IMR-90 (cell line): ENCODE measurements around the gene ITPKC. TPM values are rescaled to one million over a fixed set of nuclear protein-coding genes. Genes with fewer than 3 reads are reported as not detected.

Source experiments
- ATAC-seq: fragments of 200-7000 bp; cut with Tn5 transposase; 2 replicates; pipeline ENCODE4 v1.9.1; 2020; ENCODE audit warnings: low read depth, mild to moderate bottlenecking, moderate library complexity
- BruUV-seq: library from RNA; stranded (reverse); fragments of 400-500 nt; replicated peaks from 2 replicates; lab custom pipeline; 2021; lab: Mats Ljungman, UMichigan
- CTCF ChIA-PET: fragments of 300-600 bp; formaldehyde crosslinking; extraction: SDS; loops from one replicate; lab custom pipeline; 2021; ENCODE audit warnings: antibody characterized with exemption; lab: Yijun Ruan, JAX
- POLR2A ChIA-PET: fragments of 300-600 bp; sonication (Branson Sonifier 250); formaldehyde crosslinking; loops from one replicate; lab custom pipeline; 2022; ENCODE audit warnings: antibody characterized with exemption; ENCODE audit not compliant: unreplicated experiment; lab: Charles Lee
- DNase-seq: peaks from one replicate; pipeline ENCODE4 v3.0.0; 2013
- H2AFZ ChIP-seq: replicated peaks from 2 replicates; pipeline ENCODE3; 2013; ENCODE audit warnings: low read length, mild to moderate bottlenecking; ENCODE audit not compliant: poor library complexity
- H2AK5ac ChIP-seq: 2 replicates; pipeline ENCODE4 v1.6.1; 2013; ENCODE audit warnings: low read depth, low read length, inconsistent platforms
- H2AK9ac ChIP-seq: replicated peaks from 2 replicates; pipeline ENCODE3; 2013; ENCODE audit warnings: mild to moderate bottlenecking, low read depth, low read length, moderate library complexity; ENCODE audit not compliant: poor library complexity
- H2BK120ac ChIP-seq: 2 replicates; pipeline ENCODE4 v1.6.1; 2013; ENCODE audit warnings: low read depth, low read length, inconsistent platforms
- H2BK15ac ChIP-seq: 3 replicates; pipeline ENCODE4 v1.6.1; 2013; ENCODE audit warnings: low read depth, low read length, inconsistent platforms
- H2BK20ac ChIP-seq: 2 replicates; pipeline ENCODE4 v1.6.1; 2013; ENCODE audit warnings: low read depth, mild to moderate bottlenecking, inconsistent platforms, low read length, moderate library complexity
- H2BK5ac ChIP-seq: 2 replicates; pipeline ENCODE4 v1.6.1; 2013; ENCODE audit warnings: mild to moderate bottlenecking, low read depth, low read length, inconsistent platforms; ENCODE audit not compliant: poor library complexity, severe bottlenecking
- H3K14ac ChIP-seq: replicated peaks from 2 replicates; pipeline ENCODE4 v1.6.1; 2013; ENCODE audit warnings: low read depth, low read length, inconsistent platforms
- H3K18ac ChIP-seq: 2 replicates; pipeline ENCODE4 v1.6.1; 2013; ENCODE audit warnings: low read depth, low read length, control low read depth
- H3K23ac ChIP-seq: 2 replicates; pipeline ENCODE4 v1.6.1; 2013; ENCODE audit warnings: low read depth, low read length, inconsistent platforms
- H3K27ac ChIP-seq: 2 replicates; pipeline ENCODE4 v1.5.1; 2013; ENCODE audit warnings: mild to moderate bottlenecking, control low read depth, low read length; ENCODE audit not compliant: insufficient read depth
- H3K27me3 ChIP-seq: 2 replicates; pipeline ENCODE4 v1.6.1; 2013; ENCODE audit warnings: low read length; ENCODE audit not compliant: control insufficient read depth, insufficient read depth
- H3K36me3 ChIP-seq: 2 replicates; pipeline ENCODE4 v1.6.1; 2013; ENCODE audit warnings: low read length, mixed read lengths; ENCODE audit not compliant: control insufficient read depth, insufficient read depth
- H3K4ac ChIP-seq: 2 replicates; pipeline ENCODE4 v1.6.1; 2013; ENCODE audit warnings: low read depth, low read length, inconsistent platforms
- H3K4me1 ChIP-seq: 2 replicates; pipeline ENCODE4 v1.6.1; 2013; ENCODE audit warnings: low read length, mixed read lengths; ENCODE audit not compliant: control insufficient read depth, insufficient read depth
- H3K4me2 ChIP-seq: 2 replicates; pipeline ENCODE4 v1.6.1; 2013; ENCODE audit warnings: low read depth, mild to moderate bottlenecking, control low read depth, low read length, moderate library complexity
- H3K4me3 ChIP-seq: 2 replicates; pipeline ENCODE4 v1.5.1; 2013; ENCODE audit warnings: low read depth, mild to moderate bottlenecking, control low read depth, low read length, moderate library complexity; ENCODE audit not compliant: insufficient read depth
- H3K56ac ChIP-seq: 2 replicates; pipeline ENCODE4 v1.6.1; 2013; ENCODE audit warnings: low read length, inconsistent platforms; ENCODE audit not compliant: insufficient read depth; ENCODE audit errors: extremely low read depth
- H3K79me1 ChIP-seq, 2 experiments: 2 replicates each; pipeline ENCODE4 v1.6.1; 2013; ENCODE audit warnings: low read length in 2 of 2, inconsistent platforms in 1 of 2, low read depth in 1 of 2
- H3K9ac ChIP-seq: 2 replicates; pipeline ENCODE4 v1.6.1; 2013; ENCODE audit warnings: low read depth, low read length, control low read depth
- H3K9me1 ChIP-seq: 2 replicates; pipeline ENCODE4 v1.6.1; 2013; ENCODE audit warnings: low read length, inconsistent platforms; ENCODE audit not compliant: insufficient read depth
- H3K9me3 ChIP-seq: 2 replicates; pipeline ENCODE4 v1.6.1; 2013; ENCODE audit warnings: low read length; ENCODE audit not compliant: control insufficient read depth, insufficient read depth
- H4K20me1 ChIP-seq: 2 replicates; pipeline ENCODE4 v1.6.1; 2013; ENCODE audit warnings: low read length, inconsistent platforms; ENCODE audit not compliant: insufficient read depth
- H4K5ac ChIP-seq: 2 replicates; pipeline ENCODE4 v1.6.1; 2013; ENCODE audit warnings: mild to moderate bottlenecking, low read depth, low read length, control low read depth
- H4K8ac ChIP-seq, 2 experiments: 2 replicates each; pipeline ENCODE4 v1.6.1; 2013; ENCODE audit warnings: low read depth in 2 of 2, low read length in 2 of 2, control low read depth in 1 of 2, inconsistent platforms in 1 of 2
- H4K91ac ChIP-seq: 2 replicates; pipeline ENCODE4 v1.6.1; 2013; ENCODE audit warnings: low read depth, low read length, inconsistent platforms; ENCODE audit not compliant: insufficient read depth
- BHLHE40 ChIP-seq: fragments of 150-350 bp; IDR thresholded peaks from 2 replicates; pipeline ENCODE4 v1.6.1; 2016; ENCODE audit warnings: mild to moderate bottlenecking, low read depth, low read length
- CEBPB ChIP-seq: IDR thresholded peaks from 2 replicates; pipeline ENCODE4 v1.6.1; 2012; ENCODE audit warnings: low read depth, low read length, improper control_type of control experiment
- CHD1 ChIP-seq: IDR thresholded peaks from 2 replicates; pipeline ENCODE4 v1.6.1; 2012; ENCODE audit warnings: low read depth, low read length, improper control_type of control experiment
- CTCF ChIP-seq: conservative IDR thresholded peaks from 2 replicates; pipeline ENCODE4 v1.5.1; 2012; ENCODE audit warnings: mild to moderate bottlenecking, low read depth, low read length, improper control_type of control experiment
- ELK1 ChIP-seq: fragments of 150-350 bp; IDR thresholded peaks from 2 replicates; pipeline ENCODE4 v1.6.1; 2016; ENCODE audit warnings: low read depth, mild to moderate bottlenecking, low read length, moderate library complexity, borderline replicate concordance
- FOS ChIP-seq: fragments of 150-350 bp; IDR thresholded peaks from 2 replicates; pipeline ENCODE4 v1.6.1; 2016; ENCODE audit warnings: low read depth, low read length
- MAFK ChIP-seq: IDR thresholded peaks from 2 replicates; pipeline ENCODE4 v1.6.1; 2012; ENCODE audit warnings: low read depth, low read length, improper control_type of control experiment
- MAZ ChIP-seq: IDR thresholded peaks from 2 replicates; pipeline ENCODE4 v1.6.1; 2012; ENCODE audit warnings: low read depth, mild to moderate bottlenecking, low read length, improper control_type of control experiment, moderate library complexity, borderline replicate concordance
- MXI1 ChIP-seq: IDR thresholded peaks from 2 replicates; pipeline ENCODE4 v1.6.1; 2012; ENCODE audit warnings: low read depth, mild to moderate bottlenecking, low read length, moderate library complexity, borderline replicate concordance
- NFE2L2 ChIP-seq: fragments of 150-350 bp; IDR thresholded peaks from 2 replicates; pipeline ENCODE4 v1.6.1; 2016; ENCODE audit warnings: low read depth, mild to moderate bottlenecking, low read length
- POLR2A ChIP-seq: IDR thresholded peaks from 2 replicates; pipeline ENCODE4 v1.6.1; 2012; ENCODE audit warnings: mild to moderate bottlenecking, low read depth, low read length
- RAD21 ChIP-seq: IDR thresholded peaks from 2 replicates; pipeline ENCODE4 v1.6.1; 2012; ENCODE audit warnings: low read length, improper control_type of control experiment
- RCOR1 ChIP-seq: IDR thresholded peaks from 2 replicates; pipeline ENCODE4 v1.6.1; 2012; ENCODE audit warnings: mild to moderate bottlenecking, low read length, improper control_type of control experiment; ENCODE audit not compliant: insufficient replicate concordance
- RFX5 ChIP-seq: IDR thresholded peaks from 2 replicates; pipeline ENCODE4 v1.8.0; 2012; ENCODE audit warnings: low read depth, mild to moderate bottlenecking, low read length, moderate library complexity
- SMC3 ChIP-seq: fragments of 150-350 bp; IDR thresholded peaks from 2 replicates; pipeline ENCODE4 v1.6.1; 2016; ENCODE audit warnings: low read depth, mild to moderate bottlenecking, antibody characterized with exemption, low read length, moderate library complexity
- USF2 ChIP-seq: fragments of 150-350 bp; IDR thresholded peaks from 2 replicates; pipeline ENCODE4 v1.6.1; 2017; ENCODE audit warnings: mild to moderate bottlenecking, antibody characterized with exemption, low read length, low read depth
- WGBS, 2 experiments: methylation state at CpG; one replicate each; pipeline versions ENCODE4 v1.1.5 to v1.1.7; 2013; ENCODE audit warnings: missing lambda C conversion rate in 2 of 2; ENCODE audit not compliant: insufficient read length in 1 of 2; ENCODE audit errors: extremely low coverage in 2 of 2; 5-methylcytosine and 5-hydroxymethylcytosine counted together
- dilution Hi-C: fragments of 300-500 bp; cut with HindIII; formaldehyde crosslinking; loops from one replicate; pipeline ENCODE4 v1.14.3; 2018; ENCODE audit warnings: low sequenced_read_pairs; ENCODE audit not compliant: unreplicated experiment
- in situ Hi-C: fragments of 300-500 bp; cut with MboI; formaldehyde crosslinking; loops from 3 replicates; pipeline ENCODE4 v1.14.3; 2019; ENCODE audit warnings: low sequenced_read_pairs, inconsistent platforms, mixed read lengths
- intact Hi-C: fragments of 100-400 bp; cut with micrococcal nuclease; formaldehyde crosslinking; loops from 2 replicates; pipeline ENCODE4 v1.10.0; 2022
- polyA plus RNA-seq, 3 experiments: library from polyadenylated mRNA; depleted of rRNA; stranded (reverse); fragments of >200 nt; gene quantifications; 2 replicates each; pipeline ENCODE4 v1.2.3, GENCODE V29; 2012; ENCODE audit warnings: low replicate concordance in 1 of 3
- total RNA-seq: library from RNA; depleted of rRNA; stranded (reverse); fragments of >200 nt; gene quantifications from 2 replicates; pipeline ENCODE4 v1.2.3, GENCODE V29; 2012

ITPKC gene
- total and polyA plus RNA-seq, 2 of the 4 experiments (the other 2 are of a cell fraction) = 7.7 to 9.4 TPM

- ATAC-seq = no peak
- Histone ChIP-seq H3K79me1 (peaks cover 0 to 4% of the 10 kb centered on the region in 2 experiments; a peak in 1 of 4 replicates), H3K56ac (no peak overlapping the region), H3K4ac (no peak overlapping the region), H3K27me3 (no peaks in the 10 kb centered on the region), H3K9me1 (peaks cover 7% of the 10 kb centered on the region; the same call in 1 of the 2 replicates), H2BK20ac (no peak overlapping the region), H3K9me3 (no peaks in the 10 kb centered on the region), H2BK120ac (no peak overlapping the region), H4K8ac (no peak overlapping the region), H4K20me1 (no peaks in the 10 kb centered on the region), H2AK9ac (peak overlapping the region; percentile 55), H3K4me3 (no peak overlapping the region), H4K91ac (no peak overlapping the region), H2AFZ (no peak overlapping the region), H2BK5ac (no peak overlapping the region), H3K9ac (no peak overlapping the region), H3K4me2 (no peak overlapping the region), H3K27ac (no peak overlapping the region), H2BK15ac (no peak overlapping the region), H3K23ac (no peak overlapping the region), H3K4me1 (peaks cover 10% of the 10 kb centered on the region), H3K14ac (no peak overlapping the region), H3K36me3 (peaks cover 10% of the 10 kb centered on the region), H4K5ac (no peak overlapping the region), H2AK5ac (no peak overlapping the region), H3K18ac (no peak overlapping the region)
- POLR2A ChIA-PET = no interaction called here
- BruUV-seq = no TSS peak
- TF ChIP-seq BHLHE40 = no peak
- no peak for TF ChIP-seq CHD1
- TF ChIP-seq USF2 = no peak
- no peak for TF ChIP-seq CTCF
- TF ChIP-seq FOS = no peak
- no peak for TF ChIP-seq RFX5
- TF ChIP-seq MXI1 = no peak
- TF ChIP-seq RAD21 = no peak
- TF ChIP-seq ELK1 = no peak
- TF ChIP-seq SMC3 = no peak
- no peak for TF ChIP-seq CEBPB
- no peak for TF ChIP-seq NFE2L2
- TF ChIP-seq MAZ = no peak
- TF ChIP-seq RCOR1 = no peak
- TF ChIP-seq MAFK = no peak
- TF ChIP-seq POLR2A = no peak
- 92% methylated on average over 5 of the region's 12 CpGs; no CpG with 5 or more reads in 1 of the 2 experiments for WGBS, 2 experiments
- dilution Hi-C loops = no loop called here
- intact Hi-C loops = no loop called here
- no peak for DNase-seq
- in situ Hi-C loops = no loop called here
- CTCF ChIA-PET = interaction anchor here (1.3 kb wide), 1 partner anchor 64 kb away, joined by 3 read pairs; no protein-coding TSS in a partner anchor
These were observed 26.0 kb downstream of the ITPKC start for GRCh38 chr19:40742886-40743285.
